ENCODE data around the gene PRDM15.

Gene PRDM15

GRCh38 chr21:41874611-41875010, 4.5 kb downstream of the PRDM15 start:
- TF ChIP-seq MAX (IDR thresholded peaks at IDR 0.05) (no peak), TAF1 (IDR thresholded peaks at IDR 0.05; ENCODE audit: low read depth) (no peak), TEAD4 (IDR thresholded peaks at IDR 0.05) (no peak), NFIC (IDR thresholded peaks at IDR 0.05) (no peak), TCF12 (IDR thresholded peaks at IDR 0.05; ENCODE audit: low read depth) (no peak), RAD21 (IDR thresholded peaks at IDR 0.05; ENCODE audit: low read depth) (no peak), EP300 (IDR thresholded peaks at IDR 0.05; ENCODE audit: borderline replicate concordance) (no peak), CEBPB (IDR thresholded peaks at IDR 0.05) (no peak), YY1 (IDR thresholded peaks at IDR 0.05; ENCODE audit: low read depth) (no peak), ZBTB7A (IDR thresholded peaks at IDR 0.05; ENCODE audit: low read depth) (no peak), EGR1 (IDR thresholded peaks at IDR 0.05) (no peak), FOXM1 (IDR thresholded peaks at IDR 0.05; ENCODE audit: borderline replicate concordance, low read depth) (no peak), CREB1 (IDR thresholded peaks at IDR 0.05; ENCODE audit: low read depth) (no peak)
- TF ChIP-seq, protein P1, sequence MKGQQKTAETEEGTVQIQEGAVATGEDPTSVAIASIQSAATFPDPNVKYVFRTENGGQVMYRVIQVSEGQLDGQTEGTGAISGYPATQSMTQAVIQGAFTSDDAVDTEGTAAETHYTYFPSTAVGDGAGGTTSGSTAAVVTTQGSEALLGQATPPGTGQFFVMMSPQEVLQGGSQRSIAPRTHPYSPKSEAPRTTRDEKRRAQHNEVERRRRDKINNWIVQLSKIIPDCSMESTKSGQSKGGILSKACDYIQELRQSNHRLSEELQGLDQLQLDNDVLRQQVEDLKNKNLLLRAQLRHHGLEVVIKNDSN (IDR thresholded peaks at IDR 0.05): no peak
- TF ChIP-seq, protein P2, sequence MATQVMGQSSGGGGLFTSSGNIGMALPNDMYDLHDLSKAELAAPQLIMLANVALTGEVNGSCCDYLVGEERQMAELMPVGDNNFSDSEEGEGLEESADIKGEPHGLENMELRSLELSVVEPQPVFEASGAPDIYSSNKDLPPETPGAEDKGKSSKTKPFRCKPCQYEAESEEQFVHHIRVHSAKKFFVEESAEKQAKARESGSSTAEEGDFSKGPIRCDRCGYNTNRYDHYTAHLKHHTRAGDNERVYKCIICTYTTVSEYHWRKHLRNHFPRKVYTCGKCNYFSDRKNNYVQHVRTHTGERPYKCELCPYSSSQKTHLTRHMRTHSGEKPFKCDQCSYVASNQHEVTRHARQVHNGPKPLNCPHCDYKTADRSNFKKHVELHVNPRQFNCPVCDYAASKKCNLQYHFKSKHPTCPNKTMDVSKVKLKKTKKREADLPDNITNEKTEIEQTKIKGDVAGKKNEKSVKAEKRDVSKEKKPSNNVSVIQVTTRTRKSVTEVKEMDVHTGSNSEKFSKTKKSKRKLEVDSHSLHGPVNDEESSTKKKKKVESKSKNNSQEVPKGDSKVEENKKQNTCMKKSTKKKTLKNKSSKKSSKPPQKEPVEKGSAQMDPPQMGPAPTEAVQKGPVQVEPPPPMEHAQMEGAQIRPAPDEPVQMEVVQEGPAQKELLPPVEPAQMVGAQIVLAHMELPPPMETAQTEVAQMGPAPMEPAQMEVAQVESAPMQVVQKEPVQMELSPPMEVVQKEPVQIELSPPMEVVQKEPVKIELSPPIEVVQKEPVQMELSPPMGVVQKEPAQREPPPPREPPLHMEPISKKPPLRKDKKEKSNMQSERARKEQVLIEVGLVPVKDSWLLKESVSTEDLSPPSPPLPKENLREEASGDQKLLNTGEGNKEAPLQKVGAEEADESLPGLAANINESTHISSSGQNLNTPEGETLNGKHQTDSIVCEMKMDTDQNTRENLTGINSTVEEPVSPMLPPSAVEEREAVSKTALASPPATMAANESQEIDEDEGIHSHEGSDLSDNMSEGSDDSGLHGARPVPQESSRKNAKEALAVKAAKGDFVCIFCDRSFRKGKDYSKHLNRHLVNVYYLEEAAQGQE (IDR thresholded peaks at IDR 0.05; ENCODE audit: low read depth): no peak

DNA sequence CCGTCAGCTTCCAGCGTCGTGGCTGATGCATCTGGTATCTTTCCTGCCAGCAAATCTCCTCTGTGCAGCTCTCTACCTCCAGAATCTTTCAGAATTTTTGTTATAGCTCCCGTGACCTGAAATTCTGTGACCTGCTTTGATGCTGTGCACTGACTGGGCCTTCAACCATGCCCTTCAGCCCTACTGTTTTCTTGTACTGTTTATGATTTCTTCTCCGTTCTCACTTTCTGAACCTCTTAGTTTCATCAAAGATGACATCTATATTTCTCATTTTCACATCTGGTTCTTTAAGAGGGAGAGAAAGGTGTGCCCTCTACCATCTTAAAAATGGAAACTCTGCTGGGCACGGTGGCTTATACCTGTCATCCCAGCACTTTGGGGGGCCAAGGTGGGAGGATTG, 5.7 kb downstream of the PRDM15 start:
- TF ChIP-seq ZBTB7A (IDR thresholded peaks at IDR 0.05; ENCODE audit: low read depth) (no peak), YY1 (IDR thresholded peaks at IDR 0.05; ENCODE audit: low read depth) (no peak), CEBPB (IDR thresholded peaks at IDR 0.05) (no peak), TAF1 (IDR thresholded peaks at IDR 0.05; ENCODE audit: low read depth) (no peak), MAX (IDR thresholded peaks at IDR 0.05) (no peak), TEAD4 (IDR thresholded peaks at IDR 0.05) (no peak), RAD21 (IDR thresholded peaks at IDR 0.05; ENCODE audit: low read depth) (no peak), FOXM1 (IDR thresholded peaks at IDR 0.05; ENCODE audit: borderline replicate concordance, low read depth) (no peak), EGR1 (IDR thresholded peaks at IDR 0.05) (no peak), NFIC (IDR thresholded peaks at IDR 0.05) (no peak), CREB1 (IDR thresholded peaks at IDR 0.05; ENCODE audit: low read depth) (no peak), EP300 (IDR thresholded peaks at IDR 0.05; ENCODE audit: borderline replicate concordance) (no peak)
- TF ChIP-seq, protein P1 (IDR thresholded peaks at IDR 0.05): no peak

DNA sequence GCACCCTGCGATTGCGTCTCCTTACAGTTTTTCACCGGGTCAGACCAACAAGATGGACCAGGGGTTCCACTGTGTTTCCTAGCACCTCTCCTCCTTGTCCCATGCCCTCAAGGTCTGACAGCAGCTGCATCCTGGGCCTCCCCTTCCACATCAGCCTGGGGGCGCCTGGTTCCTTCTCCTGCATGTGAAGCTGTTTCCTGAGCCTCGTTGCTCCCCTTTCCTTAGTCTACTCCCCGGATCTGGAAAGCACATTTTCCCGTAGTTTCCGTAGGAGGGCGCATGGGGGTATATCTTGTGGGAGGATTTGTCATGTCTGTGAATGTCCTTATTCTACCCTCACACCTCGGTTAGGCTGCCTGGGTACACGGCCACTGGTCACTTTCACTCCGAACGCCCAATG, 6.1 kb downstream of the PRDM15 start:
- no peak for TF ChIP-seq CREB1 (IDR thresholded peaks at IDR 0.05; ENCODE audit: low read depth)
- TF ChIP-seq, protein P1 (IDR thresholded peaks at IDR 0.05): no peak
- TF ChIP-seq, protein P2 (IDR thresholded peaks at IDR 0.05; ENCODE audit: low read depth): no peak
- TF ChIP-seq MAX (IDR thresholded peaks at IDR 0.05): no peak
- no peak for TF ChIP-seq TEAD4 (IDR thresholded peaks at IDR 0.05)
- TF ChIP-seq FOXM1 (IDR thresholded peaks at IDR 0.05; ENCODE audit: borderline replicate concordance, low read depth): no peak
- no peak for TF ChIP-seq TCF12 (IDR thresholded peaks at IDR 0.05; ENCODE audit: low read depth)
- TF ChIP-seq CEBPB (IDR thresholded peaks at IDR 0.05): no peak
- no peak for TF ChIP-seq YY1 (IDR thresholded peaks at IDR 0.05; ENCODE audit: low read depth)
- TF ChIP-seq TAF1 (IDR thresholded peaks at IDR 0.05; ENCODE audit: low read depth): no peak
- no peak for TF ChIP-seq RAD21 (IDR thresholded peaks at IDR 0.05; ENCODE audit: low read depth)
- TF ChIP-seq EP300 (IDR thresholded peaks at IDR 0.05; ENCODE audit: borderline replicate concordance): no peak
- no peak for TF ChIP-seq ZBTB7A (IDR thresholded peaks at IDR 0.05; ENCODE audit: low read depth)
- no peak for TF ChIP-seq NFIC (IDR thresholded peaks at IDR 0.05)

GRCh38 chr21:41871293-41872030, 7.7 kb downstream of the PRDM15 start:
- TF ChIP-seq, protein P1 (IDR thresholded peaks at IDR 0.05): no peak
- TF ChIP-seq TAF1 (IDR thresholded peaks at IDR 0.05; ENCODE audit: low read depth) (no peak), TCF12 (IDR thresholded peaks at IDR 0.05; ENCODE audit: low read depth) (no peak), MAX (IDR thresholded peaks at IDR 0.05) (no peak), EGR1 (IDR thresholded peaks at IDR 0.05) (no peak), EP300 (IDR thresholded peaks at IDR 0.05; ENCODE audit: borderline replicate concordance) (no peak), NFIC (IDR thresholded peaks at IDR 0.05) (no peak), CREB1 (IDR thresholded peaks at IDR 0.05; ENCODE audit: low read depth) (no peak), CEBPB (IDR thresholded peaks at IDR 0.05) (no peak), TEAD4 (IDR thresholded peaks at IDR 0.05) (no peak), RAD21 (IDR thresholded peaks at IDR 0.05; ENCODE audit: low read depth) (no peak), YY1 (IDR thresholded peaks at IDR 0.05; ENCODE audit: low read depth) (no peak), ZBTB7A (IDR thresholded peaks at IDR 0.05; ENCODE audit: low read depth) (no peak), FOXM1 (IDR thresholded peaks at IDR 0.05; ENCODE audit: borderline replicate concordance, low read depth) (no peak)
- TF ChIP-seq, protein P2 (IDR thresholded peaks at IDR 0.05; ENCODE audit: low read depth): no peak

Data from Ishikawa (cell line).